Measurements from ENCODE around the gene TRIAP1.

DNA sequence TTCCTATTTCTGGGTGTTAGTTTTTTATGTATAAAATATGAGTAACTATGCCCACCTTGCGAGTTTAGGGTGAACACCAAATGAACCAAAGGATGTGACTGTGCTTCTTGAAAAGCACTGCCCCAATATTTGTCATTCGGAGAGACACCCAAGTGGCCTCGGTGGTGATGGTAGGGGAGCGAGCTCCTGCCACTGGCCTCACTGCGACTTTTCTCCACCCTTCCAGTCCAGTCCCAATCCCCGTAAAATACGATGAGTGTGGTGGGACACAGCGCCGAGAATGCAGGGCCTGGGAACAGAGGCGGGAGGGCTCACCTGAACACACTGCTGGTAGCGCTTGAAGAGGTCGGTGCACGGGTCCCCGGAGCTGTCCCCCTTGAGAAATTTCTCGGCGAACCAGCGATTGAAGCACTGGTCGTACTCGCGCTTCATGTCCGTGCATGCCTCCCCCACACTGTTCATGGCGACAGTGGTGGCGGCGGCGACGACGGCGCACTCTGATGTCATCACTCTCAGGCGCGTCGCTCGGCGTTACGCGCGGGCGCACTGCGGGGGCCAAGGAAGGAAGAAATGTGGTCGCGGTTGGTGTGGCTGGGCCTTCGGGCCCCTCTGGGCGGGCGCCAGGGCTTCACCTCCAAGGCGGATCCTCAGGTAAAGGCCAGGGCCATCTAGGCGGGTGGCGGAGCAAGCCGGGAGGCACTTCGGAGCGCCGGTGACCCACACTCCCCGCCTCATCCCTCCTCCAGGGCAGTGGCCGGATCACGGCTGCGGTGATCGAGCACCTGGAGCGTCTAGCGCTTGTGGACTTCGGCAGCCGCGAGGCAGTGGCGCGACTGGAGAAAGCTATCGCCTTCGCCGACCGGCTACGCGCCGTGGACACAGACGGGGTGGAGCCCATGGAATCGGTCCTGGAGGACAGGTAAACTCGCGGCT, at the start of gene TRIAP1, which contains the start of gene GATC:
- no peak for TF ChIP-seq CREB5 (CRISPR knock-in tag; IDR thresholded peaks at IDR 0.05; ENCODE audit: low read depth)
- no peak for TF ChIP-seq ZFP3 (CRISPR knock-in tag; IDR thresholded peaks at IDR 0.05)
- TF ChIP-seq SNAI2 (CRISPR knock-in tag; IDR thresholded peaks at IDR 0.05) = no peak
- no peak for TF ChIP-seq CSDC2 (CRISPR knock-in tag; IDR thresholded peaks at IDR 0.05)
- TF ChIP-seq, protein P1, sequence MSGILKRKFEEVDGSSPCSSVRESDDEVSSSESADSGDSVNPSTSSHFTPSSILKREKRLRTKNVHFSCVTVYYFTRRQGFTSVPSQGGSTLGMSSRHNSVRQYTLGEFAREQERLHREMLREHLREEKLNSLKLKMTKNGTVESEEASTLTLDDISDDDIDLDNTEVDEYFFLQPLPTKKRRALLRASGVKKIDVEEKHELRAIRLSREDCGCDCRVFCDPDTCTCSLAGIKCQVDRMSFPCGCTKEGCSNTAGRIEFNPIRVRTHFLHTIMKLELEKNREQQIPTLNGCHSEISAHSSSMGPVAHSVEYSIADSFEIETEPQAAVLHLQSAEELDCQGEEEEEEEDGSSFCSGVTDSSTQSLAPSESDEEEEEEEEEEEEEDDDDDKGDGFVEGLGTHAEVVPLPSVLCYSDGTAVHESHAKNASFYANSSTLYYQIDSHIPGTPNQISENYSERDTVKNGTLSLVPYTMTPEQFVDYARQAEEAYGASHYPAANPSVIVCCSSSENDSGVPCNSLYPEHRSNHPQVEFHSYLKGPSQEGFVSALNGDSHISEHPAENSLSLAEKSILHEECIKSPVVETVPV (CRISPR knock-in tag; IDR thresholded peaks at IDR 0.05) = no peak

Data from SK-N-SH treated with all-trans-retinoic acid at 6 μM for 48 hours (cell line).